Lung (tissue), 16 donors: ENCODE results near the gene P3H4. TPM values are rescaled to one million over a fixed set of nuclear protein-coding genes. Genes with fewer than 3 reads are reported as not detected.
A peak's percentile ranks its signal among the peaks of the same experiment; 100 is the strongest.
"Not testable (repeated sequence)": the region's sequence is repeated elsewhere in the genome, so short reads cannot be mapped to it uniquely, and the experiment has no call there.

Experiments
- ATAC-seq: fragments of 200-7000 bp; cut with Tn5 transposase; one replicate; pipeline ENCODE4 v1.9.1; 2020; ENCODE audit warnings: moderate number of reproducible peaks; ENCODE audit not compliant: insufficient read depth, low FRiP score
- DNase-seq, 3 donors: peaks; one replicate each; pipeline ENCODE4 v3.0.0-alpha.2; 2013 to 2017
- H3K27ac ChIP-seq, 2 donors: one replicate each; pipeline ENCODE4 v1.5.1; 2013; ENCODE audit warnings: mild to moderate bottlenecking in 2 of 2, moderate library complexity in 2 of 2, control low read depth in 1 of 2, inconsistent platforms in 1 of 2, low read depth in 1 of 2, low read length in 1 of 2
- H3K27me3 ChIP-seq, 3 donors: one replicate each; pipeline ENCODE4 v1.5.1; 2013; ENCODE audit warnings: low read length in 2 of 3; ENCODE audit not compliant: control insufficient read depth in 3 of 3, insufficient read depth in 3 of 3
- H3K36me3 ChIP-seq, 4 donors: one replicate each; pipeline ENCODE4 v1.5.1; 2013; ENCODE audit warnings: low read length in 4 of 4, mild to moderate bottlenecking in 1 of 4, moderate library complexity in 1 of 4; ENCODE audit not compliant: control insufficient read depth in 4 of 4, insufficient read depth in 4 of 4
- H3K4me1 ChIP-seq, 5 donors: one replicate each; pipeline ENCODE4 v1.5.1; 2013; ENCODE audit warnings: low read length in 5 of 5, mild to moderate bottlenecking in 2 of 5, moderate library complexity in 1 of 5; ENCODE audit not compliant: control insufficient read depth in 5 of 5, insufficient read depth in 5 of 5
- H3K4me3 ChIP-seq: one replicate; pipeline ENCODE4 v1.5.1; 2013; ENCODE audit warnings: mild to moderate bottlenecking, control low read depth, moderate library complexity
- H3K9ac ChIP-seq, 2 donors: one replicate each; pipeline ENCODE4 v1.5.1; 2013; ENCODE audit warnings: low read length in 2 of 2, control low read depth in 1 of 2; ENCODE audit not compliant: insufficient read depth in 1 of 2
- H3K9me3 ChIP-seq, 4 donors: one replicate each; pipeline ENCODE4 v1.5.1; 2013; ENCODE audit warnings: low read length in 3 of 4, mild to moderate bottlenecking in 1 of 4, moderate library complexity in 1 of 4; ENCODE audit not compliant: control insufficient read depth in 4 of 4, insufficient read depth in 3 of 4
- CTCF ChIP-seq: IDR thresholded peaks from 2 replicates; pipeline ENCODE4 v1.5.1; 2012; ENCODE audit warnings: mild to moderate bottlenecking; ENCODE audit errors: control extremely low read depth, extremely low read depth
- WGBS, 2 donors: extraction: QIAGEN DNeasy Blood & Tissue Kit; methylation state at CpG; one replicate each; pipeline ENCODE4 v1.1.7; 2013; 5-methylcytosine and 5-hydroxymethylcytosine counted together
- long read RNA-seq, 5 donors: transcript quantifications; one replicate each; lab custom pipeline, GENCODE V29; 2026
- polyA plus RNA-seq, 2 donors: library from polyadenylated mRNA; stranded (reverse); fragments of 200-250 nt; gene quantifications; one replicate each; pipeline ENCODE4 v1.2.1, GENCODE V29; 2013
- total RNA-seq, 2 donors: library from RNA; depleted of rRNA in 1 of 2; stranded (reverse); fragments of >200 nt in 1 of 2; gene quantifications; one replicate each; pipeline ENCODE4 v1.2.1, GENCODE V29; 2014 to 2021
- donor health status: control.
- donor health status: control.
- donor health status: Bipolar disorder and iron deficiency.
- donor health status: healthy.
- donor health status: DM: yes; HTN: yes; CAD: no.

The P3H4 gene
- total RNA-seq (10 to 100 TPM; 12.3 to 13.2 TPM), polyA plus RNA-seq (1 to 10 TPM; 6.8 to 9.6 TPM)
- long read RNA-seq, donor 1, transcript P3H4-202 (8 exons, 2,601 nt) = major isoform, 13 of 14 reads
- long read RNA-seq, donor 1, partial matches to known transcripts = 0 of 14 reads
- long read RNA-seq, donor 1, other reads (novel, unspliced or antisense) = 0 of 14 reads
- long read RNA-seq, donor 2, partial matches to known transcripts = 0 of 5 reads
- long read RNA-seq, donor 2, other reads (novel, unspliced or antisense) = 0 of 5 reads
- long read RNA-seq, donor 3, transcript P3H4-202 (8 exons, 2,601 nt) = major isoform, 9 of 11 reads
- long read RNA-seq, donor 3, partial matches to known transcripts = 0 of 11 reads
- long read RNA-seq, donor 3, other reads (novel, unspliced or antisense) = 0 of 11 reads
- long read RNA-seq, donor 4, partial matches to known transcripts = 99 of 115 reads
- long read RNA-seq, donor 4, other reads (novel, unspliced or antisense) = 12 of 115 reads
- long read RNA-seq, donor 5, transcript P3H4-202 (8 exons, 2,601 nt) = major isoform, 14 of 16 reads
- long read RNA-seq, donor 5, partial matches to known transcripts = 0 of 16 reads
- long read RNA-seq, donor 5, other reads (novel, unspliced or antisense) = 0 of 16 reads

GRCh38 chr17:41811549-41812380, at the start of gene P3H4:
Gene P3H4, minus strand, starts transcription at chr17:41811949. Its CDS starts 34 bp downstream, at chr17:41811915.
- peak; percentile 83 to 90 (median 87) for DNase-seq
- H3K9ac ChIP-seq = peak within 1 kb of the TSS; percentile 23 to 46
- 0% methylated on average over 67 to 96 of the region's 96 CpGs for WGBS, 2 donors
- peak within 1 kb of the TSS; percentile 79 for H3K4me3 ChIP-seq
- TF ChIP-seq CTCF = peak; percentile 53
- peaks cover 0 to 9% (median under 1%) of the 10 kb centered on the region in 4 donors for H3K36me3 ChIP-seq
- peaks cover 0 to 23% (median 13%) of the 10 kb centered on the region in 5 donors for H3K4me1 ChIP-seq
- H3K9me3 ChIP-seq = no peaks in the 10 kb centered on the region
- ATAC-seq = peak; percentile 90
- H3K27me3 ChIP-seq = no peaks in the 10 kb centered on the region
- H3K27ac ChIP-seq = peak within 1 kb of the TSS in 1 of 2 donors; percentile 64

- H3K4me1 ChIP-seq = peaks cover 8 to 27% (median 12%) of the 10 kb centered on the region in 5 donors
- ATAC-seq = no peak
- no peak overlapping the region for H3K27ac ChIP-seq
- TF ChIP-seq CTCF = no peak
- 80 to 90% methylated on average over 3 of the region's 3 CpGs for WGBS, 2 donors
- no peaks in the 10 kb centered on the region for H3K9me3 ChIP-seq
- no peak overlapping the region for H3K4me3 ChIP-seq
- no peak overlapping the region for H3K9ac ChIP-seq
- no peak for DNase-seq
- H3K27me3 ChIP-seq = no peaks in the 10 kb centered on the region
- no peaks in the 10 kb centered on the region for H3K36me3 ChIP-seq
These were observed 48.6 kb upstream of the P3H4 start for GRCh38 chr17:41860254-41860931.

GRCh38 chr17:41851382-41851781, 39.6 kb upstream of the P3H4 start:
- not testable (repeated sequence) for H3K4me3 ChIP-seq, DNase-seq, H3K27me3 ChIP-seq, H3K27ac ChIP-seq, H3K9me3 ChIP-seq, ATAC-seq, H3K9ac ChIP-seq
- Histone ChIP-seq H3K36me3 (peaks cover 5 to 16% (median 13%) of the 10 kb centered on the region in 4 donors), H3K4me1 (peaks cover 0 to 10% (median 5%) of the 10 kb centered on the region in 5 donors)
- WGBS, 2 donors = 97 to 98% methylated on average over 14 of the region's 14 CpGs
